BJ (cell line): ENCODE measurements around the gene PRKAG2. TPM values are rescaled to one million over a fixed set of nuclear protein-coding genes. Genes with fewer than 3 reads are reported as not detected.

Experiments used
- CTCF ChIA-PET: fragments of 350-600 bp; formaldehyde crosslinking; extraction: SDS; loops from one replicate; lab custom pipeline; 2021; ENCODE audit warnings: antibody characterized with exemption, inconsistent platforms; lab: Yijun Ruan, JAX
- POLR2A ChIA-PET: fragments of 300-600 bp; sonication (Branson Sonifier 250); formaldehyde crosslinking; extraction: SDS; loops from one replicate; lab custom pipeline; 2021; ENCODE audit warnings: antibody characterized with exemption; lab: Charles Lee
- DNase-seq: peaks from one replicate; pipeline ENCODE4 v3.0.0-alpha.2; 2011; ENCODE audit warnings: low read depth
- H3K27me3 ChIP-seq: 2 replicates; pipeline ENCODE4 v1.6.0; 2011; ENCODE audit warnings: low read length; ENCODE audit not compliant: control insufficient read depth, insufficient read depth
- H3K36me3 ChIP-seq: 2 replicates; pipeline ENCODE4 v1.5.1; 2011; ENCODE audit warnings: low read length; ENCODE audit not compliant: control insufficient read depth, insufficient read depth
- H3K4me3 ChIP-seq: 2 replicates; pipeline ENCODE4 v1.5.1; 2011; ENCODE audit warnings: low read depth, mild to moderate bottlenecking, control low read depth, low read length
- polyA plus RNA-seq: library from polyadenylated mRNA; depleted of rRNA; stranded (reverse); fragments of >200 nt; gene quantifications from 2 replicates; pipeline ENCODE4 v1.2.3, GENCODE V29; 2011
- TF ChIP-seq, protein P1 (sequence below): IDR thresholded peaks from 2 replicates; pipeline ENCODE4 v1.5.1; 2011; ENCODE audit warnings: low read depth, mild to moderate bottlenecking, control low read depth, inconsistent platforms, low read length, moderate library complexity; ENCODE audit not compliant: insufficient read depth

The PRKAG2 gene
- polyA plus RNA-seq, 1 experiment = 11.3 TPM

GRCh38 chr7:151679071-151679708 is 197.7 kb downstream of the PRKAG2 start:
- H3K4me3 ChIP-seq = no peak overlapping the region
- ChIA-PET POLR2A (no interaction called here), CTCF (interaction anchor here (0.7 kb wide), 1 partner anchor 26 kb away, joined by 3 read pairs; no protein-coding TSS in a partner anchor)
- no peak for DNase-seq
- TF ChIP-seq, protein P1, sequence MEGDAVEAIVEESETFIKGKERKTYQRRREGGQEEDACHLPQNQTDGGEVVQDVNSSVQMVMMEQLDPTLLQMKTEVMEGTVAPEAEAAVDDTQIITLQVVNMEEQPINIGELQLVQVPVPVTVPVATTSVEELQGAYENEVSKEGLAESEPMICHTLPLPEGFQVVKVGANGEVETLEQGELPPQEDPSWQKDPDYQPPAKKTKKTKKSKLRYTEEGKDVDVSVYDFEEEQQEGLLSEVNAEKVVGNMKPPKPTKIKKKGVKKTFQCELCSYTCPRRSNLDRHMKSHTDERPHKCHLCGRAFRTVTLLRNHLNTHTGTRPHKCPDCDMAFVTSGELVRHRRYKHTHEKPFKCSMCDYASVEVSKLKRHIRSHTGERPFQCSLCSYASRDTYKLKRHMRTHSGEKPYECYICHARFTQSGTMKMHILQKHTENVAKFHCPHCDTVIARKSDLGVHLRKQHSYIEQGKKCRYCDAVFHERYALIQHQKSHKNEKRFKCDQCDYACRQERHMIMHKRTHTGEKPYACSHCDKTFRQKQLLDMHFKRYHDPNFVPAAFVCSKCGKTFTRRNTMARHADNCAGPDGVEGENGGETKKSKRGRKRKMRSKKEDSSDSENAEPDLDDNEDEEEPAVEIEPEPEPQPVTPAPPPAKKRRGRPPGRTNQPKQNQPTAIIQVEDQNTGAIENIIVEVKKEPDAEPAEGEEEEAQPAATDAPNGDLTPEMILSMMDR = no peak
- no peaks in the 10 kb centered on the region for H3K27me3 ChIP-seq
- no peaks in the 10 kb centered on the region for H3K36me3 ChIP-seq

DNA sequence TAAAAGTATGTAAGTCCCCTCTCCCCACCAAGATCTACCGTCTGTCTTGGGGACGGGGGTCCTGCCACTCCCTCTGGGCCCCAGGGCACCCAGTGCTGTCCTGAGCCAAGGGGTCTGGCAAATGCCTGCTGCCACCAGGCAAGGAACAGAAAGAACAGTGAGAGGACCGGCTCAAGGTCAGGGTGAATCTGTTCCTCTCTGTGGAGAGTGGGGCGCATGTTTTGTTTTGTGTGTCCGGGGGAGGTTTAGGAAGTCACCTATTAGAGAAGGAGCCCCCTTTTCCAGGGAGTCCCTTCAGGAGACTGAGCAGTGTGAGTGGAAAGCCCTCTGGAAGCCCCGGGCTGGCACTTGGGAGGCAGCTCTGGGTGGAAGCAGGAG is 198.7 kb downstream of the PRKAG2 start:
- CTCF ChIA-PET = no interaction called here
- no peak for DNase-seq
- POLR2A ChIA-PET = no interaction called here
- Histone ChIP-seq H3K36me3 (no peaks in the 10 kb centered on the region), H3K4me3 (no peak overlapping the region), H3K27me3 (no peaks in the 10 kb centered on the region)
- TF ChIP-seq, protein P1 = no peak

DNA sequence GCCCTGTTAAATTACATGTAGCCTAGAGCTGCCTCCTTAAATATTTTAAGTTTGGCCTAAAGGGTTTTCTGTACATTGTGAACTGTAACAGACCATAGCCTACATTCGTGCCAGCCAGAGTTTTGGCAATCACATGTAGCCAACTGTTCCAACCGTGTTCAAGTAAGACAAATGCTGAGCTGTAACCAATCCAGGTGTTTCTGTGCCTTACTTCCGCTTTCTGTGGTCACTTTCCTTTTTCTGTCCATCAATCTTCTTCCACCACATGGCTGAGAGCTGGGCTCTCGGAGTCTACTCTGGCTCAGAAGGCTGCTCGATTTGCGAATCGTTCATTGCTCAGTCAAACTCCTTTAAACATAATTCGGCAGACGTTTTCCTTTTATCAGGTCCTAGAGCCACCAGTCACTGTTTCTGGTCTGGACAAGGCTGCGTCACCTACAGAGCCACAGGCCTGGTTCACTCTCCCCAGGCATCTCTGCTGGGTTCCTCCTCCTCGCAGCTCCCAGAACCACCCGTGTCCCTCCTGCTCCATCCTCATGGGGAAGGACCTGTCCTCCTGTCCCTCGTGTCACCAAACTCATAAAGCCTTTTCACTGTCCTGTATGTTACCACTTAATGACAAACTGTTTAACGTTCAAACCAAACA is 199.2 kb downstream of the PRKAG2 start:
- TF ChIP-seq, protein P1 = no peak
- H3K4me3 ChIP-seq = no peak overlapping the region
- no peak for DNase-seq
- no peaks in the 10 kb centered on the region for H3K36me3 ChIP-seq
- ChIA-PET CTCF (no interaction called here), POLR2A (no interaction called here)
- H3K27me3 ChIP-seq = no peaks in the 10 kb centered on the region

DNA sequence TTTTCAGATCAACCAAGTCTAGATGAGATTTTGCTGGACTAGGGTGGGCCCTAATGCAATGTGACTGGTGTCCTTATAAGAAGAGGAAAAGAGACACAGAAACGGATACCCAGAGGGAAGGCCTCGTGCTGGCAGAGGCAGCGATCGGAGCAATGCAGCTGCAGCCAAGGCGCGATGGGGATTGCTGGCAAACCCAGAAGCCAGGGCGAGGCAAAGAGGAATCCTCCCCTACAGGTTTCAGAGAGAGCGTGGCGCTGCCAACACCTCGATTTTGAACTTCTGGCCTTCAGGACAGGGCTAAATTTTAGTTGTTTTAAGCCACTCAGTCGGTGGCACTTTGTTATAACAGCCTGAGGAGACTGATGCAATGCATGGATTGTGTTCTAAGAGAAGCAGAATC is 200.2 kb downstream of the PRKAG2 start:
- DNase-seq = no peak
- ChIA-PET POLR2A (no interaction called here), CTCF (interaction anchor here (0.7 kb wide), 1 partner anchor 15 kb away, joined by 3 read pairs; no protein-coding TSS in a partner anchor)

More for the DNA sequence above, 200.2 kb downstream of the PRKAG2 start:
- H3K36me3 ChIP-seq = no peaks in the 10 kb centered on the region
- no peak overlapping the region for H3K4me3 ChIP-seq
- TF ChIP-seq, protein P1 = no peak
- no peaks in the 10 kb centered on the region for H3K27me3 ChIP-seq
